PC-9 (cell line): Measurements from ENCODE around the gene LARGE1. TPM values are rescaled to one million over a fixed set of nuclear protein-coding genes. Genes with fewer than 3 reads are reported as not detected.
A peak's percentile ranks its signal among the peaks of the same experiment; 100 is the strongest.

Experiments
- BruUV-seq: library from RNA; stranded (reverse); fragments of 400-500 nt; replicated peaks from 2 replicates; lab custom pipeline; 2021; lab: Mats Ljungman, UMichigan
- CTCF ChIA-PET: fragments of 300-600 bp; sonication (Branson Sonifier 250); formaldehyde crosslinking; loops from one replicate; lab custom pipeline; 2022; ENCODE audit warnings: antibody characterized with exemption; lab: Charles Lee
- POLR2A ChIA-PET: fragments of 300-600 bp; sonication (Branson Sonifier 250); formaldehyde crosslinking; loops from one replicate; lab custom pipeline; 2022; ENCODE audit warnings: antibody characterized with exemption; ENCODE audit not compliant: unreplicated experiment; lab: Charles Lee
- DNase-seq, 2 experiments: peaks; one replicate each; pipeline versions ENCODE4 v3.0.0 to v3.0.0-alpha.2; 2015 to 2022; ENCODE audit warnings: mixed read lengths in 1 of 2
- H2AFZ ChIP-seq: fragments of 200-600 bp; sonication (generic); 2 replicates; pipeline ENCODE4 v1.8.1; 2017; ENCODE audit warnings: antibody characterized with exemption
- H3F3A ChIP-seq: fragments of 200-600 bp; sonication (generic); 2 replicates; pipeline ENCODE4 v1.8.1; 2017; ENCODE audit warnings: antibody characterized with exemption, mild to moderate bottlenecking, low read depth; ENCODE audit not compliant: insufficient read depth
- H3K27ac ChIP-seq: fragments of 200-600 bp; sonication (generic); 2 replicates; pipeline ENCODE4 v1.6.1; 2016; ENCODE audit warnings: mixed run types
- H3K27me3 ChIP-seq: fragments of 200-600 bp; sonication (generic); 2 replicates; pipeline ENCODE4 v1.6.1; 2016; ENCODE audit warnings: low read depth, mixed run types; ENCODE audit not compliant: insufficient read depth
- H3K36me3 ChIP-seq: fragments of 200-600 bp; sonication (generic); 2 replicates; pipeline ENCODE4 v1.6.1; 2016; ENCODE audit warnings: low read depth, mixed run types
- H3K4me1 ChIP-seq: fragments of 200-600 bp; sonication (generic); replicated peaks from 2 replicates; pipeline ENCODE4 v1.6.1; 2016; ENCODE audit warnings: mixed run types; ENCODE audit not compliant: insufficient read depth
- H3K4me2 ChIP-seq: fragments of 200-600 bp; sonication (generic); 2 replicates; pipeline ENCODE4 v1.6.1; 2017; ENCODE audit warnings: mixed run types
- H3K4me3 ChIP-seq: fragments of 200-600 bp; sonication (generic); 2 replicates; pipeline ENCODE4 v1.6.1; 2016; ENCODE audit warnings: mixed run types
- H3K79me2 ChIP-seq: fragments of 200-600 bp; sonication (generic); 2 replicates; pipeline ENCODE4 v1.6.1; 2017; ENCODE audit warnings: low read depth, mixed run types
- H3K9me2 ChIP-seq: fragments of 200-600 bp; sonication (generic); 2 replicates; pipeline ENCODE4 v1.8.1; 2017; ENCODE audit warnings: mild to moderate bottlenecking; ENCODE audit not compliant: insufficient read depth
- H3K9me3 ChIP-seq: fragments of 200-600 bp; sonication (generic); 2 replicates; pipeline ENCODE4 v1.8.1; 2016; ENCODE audit warnings: low read depth; ENCODE audit not compliant: insufficient read depth
- H4K20me1 ChIP-seq: fragments of 200-600 bp; sonication (generic); 2 replicates; pipeline ENCODE4 v1.8.1; 2017; ENCODE audit not compliant: insufficient read depth
- CTCF ChIP-seq: fragments of 200-600 bp; sonication (generic); conservative IDR thresholded peaks from 2 replicates; pipeline ENCODE4 v1.6.1; 2017; ENCODE audit warnings: mixed run types, antibody characterized with exemption, mild to moderate bottlenecking, moderate library complexity
- EZH2 ChIP-seq: fragments of 200-600 bp; sonication (generic); IDR thresholded peaks from 2 replicates; pipeline ENCODE4 v1.8.0; 2017; ENCODE audit warnings: antibody characterized with exemption, low read depth
- intact Hi-C: fragments of 100-400 bp; cut with micrococcal nuclease; formaldehyde crosslinking; loops from one replicate; pipeline ENCODE4 v1.10.0; 2022; ENCODE audit not compliant: unreplicated experiment
- total RNA-seq: library from RNA; stranded (reverse); gene quantifications from 2 replicates; pipeline ENCODE4 v1.2.3, GENCODE V29; 2021

Gene LARGE1
- total RNA-seq, 1 experiment from 2014 or later: 12.5 TPM

GRCh38 chr22:33919391-33920196 lies 682 bp downstream of the LARGE1 start:
- Histone ChIP-seq H3F3A (no peaks in the 10 kb centered on the region), H3K9me2 (no peaks in the 10 kb centered on the region), H3K4me2 (peak overlapping the region; percentile 68), H3K4me1 (0 out of 2 replicates have a peak, but pooled peaks cover 5% of the 10 kb centered on the region), H3K27me3 (peaks cover 51% of the 10 kb centered on the region), H3K27ac (no peak overlapping the region), H3K36me3 (no peaks in the 10 kb centered on the region), H3K9me3 (no peaks in the 10 kb centered on the region), H3K79me2 (no peaks in the 10 kb centered on the region), H2AFZ (peak overlapping the region; percentile 74), H4K20me1 (no peaks in the 10 kb centered on the region; the same call in 1 of the 2 replicates), H3K4me3 (peak overlapping the region; percentile 56)
- BruUV-seq: no TSS peak
- TF ChIP-seq EZH2 (0 out of 2 replicates have a peak, but pooled peaks have one; percentile 66), CTCF (no peak)
- ChIA-PET CTCF (no interaction called here), POLR2A (interaction anchor here (0.6 kb wide), 1 partner anchor 666 kb away, joined by 3 read pairs; no protein-coding TSS in a partner anchor)
- intact Hi-C loops: loop anchor here (5.0 kb wide), 6 partner anchors 67 to 1238 kb away; no protein-coding TSS in a partner anchor
- DNase-seq: peak in 1 of 2 experiments; percentile 22

- TSS peak; percentile 32 for BruUV-seq
- Histone ChIP-seq H3K79me2 (no peaks in the 10 kb centered on the region), H3K4me1 (0 out of 2 replicates have a peak, but pooled peaks cover 5% of the 10 kb centered on the region), H3K4me2 (peak overlapping the region; percentile 68), H3K9me3 (no peaks in the 10 kb centered on the region), H3F3A (no peaks in the 10 kb centered on the region), H3K9me2 (no peaks in the 10 kb centered on the region), H4K20me1 (no peaks in the 10 kb centered on the region; the same call in 1 of the 2 replicates), H3K4me3 (peak overlapping the region; percentile 56; the same call in 1 of the 2 replicates), H3K27me3 (peaks cover 43% of the 10 kb centered on the region), H3K36me3 (no peaks in the 10 kb centered on the region), H2AFZ (no peak overlapping the region), H3K27ac (no peak overlapping the region)
- DNase-seq: no peak
- ChIA-PET CTCF (interaction anchor here (0.6 kb wide), 1 partner anchor 379 kb away, joined by 3 read pairs; no protein-coding TSS in a partner anchor), POLR2A (no interaction called here)
- intact Hi-C loops: loop anchor here (5.0 kb wide), 1 partner anchor 617 kb away; no protein-coding TSS in a partner anchor
- no peak for TF ChIP-seq EZH2
- TF ChIP-seq CTCF: no peak
Observed at GRCh38 chr22:33918676-33919365, 1.5 kb downstream of the LARGE1 start.

GRCh38 chr22:33917744-33918406 lies 2.4 kb downstream of the LARGE1 start:
- Histone ChIP-seq H3K27me3 (peaks cover 34% of the 10 kb centered on the region), H3K4me3 (no peak overlapping the region), H3K9me3 (no peaks in the 10 kb centered on the region), H3F3A (no peaks in the 10 kb centered on the region), H3K4me1 (0 out of 2 replicates have a peak, but pooled peaks cover 5% of the 10 kb centered on the region), H3K36me3 (no peaks in the 10 kb centered on the region), H3K4me2 (no peak overlapping the region), H3K79me2 (no peaks in the 10 kb centered on the region), H3K27ac (no peak overlapping the region), H3K9me2 (no peaks in the 10 kb centered on the region), H2AFZ (no peak overlapping the region), H4K20me1 (no peaks in the 10 kb centered on the region; the same call in 1 of the 2 replicates)
- POLR2A ChIA-PET: no interaction called here
- BruUV-seq: no TSS peak
- CTCF ChIA-PET: interaction anchor here (0.7 kb wide), 1 partner anchor 8 kb away, joined by 7 read pairs; no protein-coding TSS in a partner anchor
- intact Hi-C loops: loop anchor here (5.0 kb wide), 1 partner anchor 616 kb away; no protein-coding TSS in a partner anchor
- TF ChIP-seq EZH2: no peak
- no peak; the same call in 1 of the 2 replicates for TF ChIP-seq CTCF
- DNase-seq: no peak
